Neutrophil (primary cell): ENCODE measurements around the gene VN1R2.
"Not testable (repeated sequence)": the region's sequence is repeated elsewhere in the genome, so short reads cannot be mapped to it uniquely, and the experiment has no call there.

Source experiments
- H3K27ac ChIP-seq: fragments of 200-600 bp; sonication (generic); 2 replicates; pipeline ENCODE4 v1.5.1; 2016; ENCODE audit warnings: mild to moderate bottlenecking, moderate library complexity
- H3K27me3 ChIP-seq: fragments of 200-600 bp; sonication (generic); 2 replicates; pipeline ENCODE4 v1.6.0; 2016; ENCODE audit warnings: mild to moderate bottlenecking
- H3K36me3 ChIP-seq: fragments of 200-600 bp; sonication (generic); 2 replicates; pipeline ENCODE4 v1.5.1; 2017
- H3K4me1 ChIP-seq, 2 experiments: fragments of 200-600 bp in 1 of 2; sonication (generic) in 1 of 2; 1 replicate in 1 of 2; 2 replicates in 1 of 2; pipeline versions ENCODE4 v1.5.1 to v1.6.1; 2013 to 2016; ENCODE audit warnings: low read depth in 1 of 2, low read length in 1 of 2, mild to moderate bottlenecking in 1 of 2, moderate library complexity in 1 of 2; ENCODE audit not compliant: control insufficient read depth in 1 of 2, insufficient read depth in 1 of 2
- H3K4me3 ChIP-seq, 2 experiments: fragments of 200-600 bp in 1 of 2; sonication (generic) in 1 of 2; 1 replicate in 1 of 2; 2 replicates in 1 of 2; pipeline ENCODE4 v1.5.1; 2013 to 2016; ENCODE audit warnings: low read depth in 1 of 2, low read length in 1 of 2, mild to moderate bottlenecking in 1 of 2, moderate library complexity in 1 of 2
- H3K9me3 ChIP-seq: fragments of 200-600 bp; sonication (generic); 2 replicates; pipeline ENCODE4 v1.5.1; 2016
- CTCF ChIP-seq: fragments of 200-600 bp; sonication (generic); IDR thresholded peaks from 2 replicates; pipeline ENCODE4 v1.5.1; 2016; ENCODE audit warnings: antibody characterized with exemption

Gene VN1R2

GRCh38 chr19:53290758-53291549 lies 32.9 kb downstream of the VN1R2 start:
- H3K4me3 ChIP-seq: no peak overlapping the region
- H3K4me1 ChIP-seq: no peaks in the 10 kb centered on the region
- no peaks in the 10 kb centered on the region for H3K27me3 ChIP-seq
- no peak for TF ChIP-seq CTCF
- no peaks in the 10 kb centered on the region for H3K36me3 ChIP-seq
- H3K27ac ChIP-seq: no peak overlapping the region
- H3K9me3 ChIP-seq: peaks cover 16% of the 10 kb centered on the region

- Histone ChIP-seq H3K4me3 (no peak overlapping the region), H3K4me1 (no peaks in the 10 kb centered on the region), H3K36me3 (no peaks in the 10 kb centered on the region), H3K27me3 (no peaks in the 10 kb centered on the region), H3K27ac (no peak overlapping the region), H3K9me3 (peaks cover 16% of the 10 kb centered on the region)
- no peak for TF ChIP-seq CTCF
Measured at GRCh38 chr19:53294786-53295441, 36.8 kb downstream of the VN1R2 start.

GRCh38 chr19:53301341-53301740 lies 43.2 kb downstream of the VN1R2 start:
- not testable (repeated sequence) for H3K9me3 ChIP-seq, H3K36me3 ChIP-seq, H3K27ac ChIP-seq, H3K27me3 ChIP-seq, H3K4me3 ChIP-seq, H3K4me1 ChIP-seq

- Histone ChIP-seq H3K36me3 (no peaks in the 10 kb centered on the region), H3K4me3 (no peak overlapping the region), H3K4me1 (no peaks in the 10 kb centered on the region), H3K9me3 (peaks cover 8% of the 10 kb centered on the region), H3K27ac (no peak overlapping the region), H3K27me3 (peaks cover 17% of the 10 kb centered on the region)
- no peak for TF ChIP-seq CTCF
Measured at GRCh38 chr19:53308339-53308811, 50.3 kb downstream of the VN1R2 start.
